GM19328 (cell line): ENCODE data around the gene KCNAB1.

ENCODE experiments used
- ATAC-seq: cut with Tn5 transposase; IDR thresholded peaks from one replicate; pipeline ENCODE4 v1.9.1; 2021; ENCODE audit warnings: mild to moderate bottlenecking, moderate library complexity; ENCODE audit not compliant: unreplicated experiment

Gene KCNAB1

DNA sequence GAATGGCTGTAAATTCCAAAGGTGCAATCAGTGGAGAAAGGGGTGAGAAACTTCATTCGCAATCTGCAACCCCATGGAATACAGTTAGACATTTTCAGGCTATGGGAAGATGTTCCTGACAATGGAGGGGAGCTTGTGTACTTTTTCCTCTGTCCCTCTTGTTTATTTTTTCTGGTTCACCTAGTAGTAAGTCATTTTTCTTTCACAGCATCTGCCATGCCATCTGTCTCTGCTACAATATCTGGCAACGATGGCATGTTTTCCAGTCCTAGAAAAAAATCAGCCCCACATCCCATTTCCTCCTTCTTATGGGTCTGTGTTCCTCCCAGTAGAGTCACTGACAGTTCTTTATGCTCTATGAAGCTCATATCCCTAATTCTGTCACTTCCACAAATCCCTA, 358.5 kb downstream of the KCNAB1 start:
- no peak for ATAC-seq

DNA sequence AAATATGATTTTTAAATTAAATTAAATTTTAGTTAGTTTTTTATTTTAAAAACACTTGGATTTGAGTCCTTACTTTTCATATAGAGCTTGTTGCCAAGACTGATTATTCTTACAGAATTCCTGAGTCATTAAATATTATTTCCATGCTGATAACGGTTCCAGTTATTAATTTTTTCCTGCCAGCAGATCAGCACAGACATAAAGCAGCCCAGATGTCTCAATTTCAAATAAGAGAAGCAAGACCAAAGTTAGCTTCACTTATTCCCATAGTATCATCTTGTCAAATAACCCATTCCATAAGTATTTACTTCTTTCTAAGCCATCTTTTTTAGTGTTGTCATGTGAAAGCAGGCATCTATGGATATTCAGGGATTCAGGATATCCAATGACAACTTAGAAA, 359.2 kb downstream of the KCNAB1 start:
- ATAC-seq: no peak

DNA sequence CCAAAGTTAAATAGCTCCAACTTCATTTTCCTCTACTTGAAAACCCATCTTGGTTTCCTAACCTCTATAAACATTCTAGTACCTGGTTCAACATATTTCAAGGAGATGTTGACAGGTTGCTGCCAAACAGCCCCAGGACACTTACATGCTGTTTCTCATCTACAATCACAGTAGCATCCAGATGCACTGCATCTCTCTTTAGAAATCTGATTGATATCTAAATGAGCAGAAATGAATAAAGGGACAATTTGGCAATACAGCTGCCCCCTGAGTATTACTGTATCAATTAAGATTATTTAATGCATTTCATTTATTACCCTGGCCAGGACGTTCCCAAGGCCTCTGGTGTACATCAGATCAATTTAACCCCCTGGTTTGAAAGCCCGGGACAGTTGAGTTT, 360.6 kb downstream of the KCNAB1 start:
- ATAC-seq: no peak

DNA sequence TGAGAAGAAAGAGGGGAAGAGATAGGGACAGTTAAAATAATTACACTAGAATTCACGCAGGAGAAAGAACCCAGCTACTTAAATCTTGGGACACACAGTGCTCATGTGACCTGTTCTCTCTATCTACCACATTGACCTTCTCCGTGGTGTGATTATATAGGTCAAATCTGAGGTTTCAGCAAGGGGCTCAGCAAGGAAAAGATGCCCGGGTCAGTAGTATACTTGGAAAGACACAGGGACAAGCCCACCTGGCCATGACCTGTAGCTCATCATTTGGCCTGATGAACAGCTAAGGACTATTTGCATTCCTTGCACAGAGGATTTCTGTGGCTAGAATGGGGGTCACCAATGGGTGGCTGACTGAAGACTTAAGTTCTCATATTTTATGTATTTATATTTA, 362.6 kb downstream of the KCNAB1 start:
- no peak for ATAC-seq

DNA sequence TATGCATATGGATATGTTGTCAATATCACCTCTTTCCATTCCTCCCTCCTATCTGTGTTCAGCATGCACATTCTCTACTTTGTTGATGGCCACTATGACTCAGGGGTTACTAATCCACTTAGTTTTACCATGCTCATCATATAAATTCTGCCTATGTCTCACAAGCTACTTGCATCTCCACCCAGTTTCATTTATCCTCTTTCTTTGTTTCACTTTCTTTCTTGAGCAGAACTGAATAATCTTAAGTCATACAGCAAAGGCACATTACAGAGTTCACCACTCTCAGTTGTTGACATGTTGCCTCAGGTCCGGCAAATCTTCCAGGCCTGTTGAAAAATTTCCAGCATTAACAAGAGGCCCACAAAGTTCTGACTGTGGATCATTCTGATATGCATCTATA, 363.0 kb downstream of the KCNAB1 start:
- peak; percentile 67 for ATAC-seq

DNA sequence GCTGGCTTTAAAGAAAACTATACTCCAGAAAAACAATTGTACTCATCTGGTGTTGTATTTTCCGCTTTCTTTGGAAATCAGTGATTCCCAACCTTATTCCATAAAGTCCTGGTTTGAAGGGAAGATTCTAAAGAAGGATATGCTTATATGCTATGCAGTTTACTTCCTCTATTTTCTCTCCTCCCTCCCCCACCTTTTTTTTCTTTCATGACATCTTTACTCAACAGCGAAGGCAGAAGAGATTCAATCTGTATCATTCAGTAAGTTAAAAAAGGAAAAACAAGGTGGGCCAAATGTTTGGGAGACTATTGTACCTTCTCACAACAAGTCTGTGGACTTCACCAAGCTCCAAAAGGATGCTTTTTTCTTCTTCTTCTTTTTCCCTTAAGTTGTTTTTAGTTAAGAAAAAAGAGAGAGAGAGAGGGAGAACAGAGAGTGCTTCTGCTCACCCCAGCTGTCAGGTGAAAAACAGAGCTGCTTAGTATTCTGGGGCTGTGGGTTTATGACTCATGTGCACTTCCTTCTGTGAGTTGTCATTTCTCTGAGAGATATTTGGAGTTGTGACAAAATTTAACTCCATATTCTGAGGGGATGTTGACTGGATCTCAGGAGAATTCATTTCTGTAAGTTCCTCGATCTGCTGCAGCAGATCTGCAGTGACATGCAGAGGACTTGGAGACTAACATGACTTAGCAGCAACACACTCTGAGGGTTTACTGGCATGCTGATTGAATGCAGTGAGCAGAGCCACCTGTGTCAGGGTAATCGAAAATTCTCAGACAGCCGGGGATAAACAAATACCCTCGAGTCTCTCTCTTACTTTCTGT, 363.8 kb downstream of the KCNAB1 start:
- ATAC-seq: peak; percentile 86

DNA sequence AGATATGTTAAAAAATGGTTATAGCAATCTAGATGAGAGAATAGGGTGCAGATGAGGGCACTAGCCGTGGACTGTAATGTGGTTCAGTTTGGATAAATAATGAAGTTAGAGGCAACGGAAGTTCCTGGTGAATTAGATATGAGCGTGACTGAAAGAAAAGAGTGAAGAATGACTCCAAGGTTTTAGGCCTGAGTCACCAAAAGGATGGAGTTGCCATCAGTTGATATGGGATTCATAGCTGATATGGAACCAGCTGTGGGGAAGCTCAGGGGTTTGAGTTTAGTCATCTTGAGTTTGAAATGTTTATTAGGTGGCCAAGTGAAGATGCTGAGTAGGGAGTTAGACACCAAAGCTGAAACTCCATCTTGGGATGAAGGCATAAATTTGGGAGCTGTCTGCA, 368.4 kb downstream of the KCNAB1 start:
- ATAC-seq: no peak

DNA sequence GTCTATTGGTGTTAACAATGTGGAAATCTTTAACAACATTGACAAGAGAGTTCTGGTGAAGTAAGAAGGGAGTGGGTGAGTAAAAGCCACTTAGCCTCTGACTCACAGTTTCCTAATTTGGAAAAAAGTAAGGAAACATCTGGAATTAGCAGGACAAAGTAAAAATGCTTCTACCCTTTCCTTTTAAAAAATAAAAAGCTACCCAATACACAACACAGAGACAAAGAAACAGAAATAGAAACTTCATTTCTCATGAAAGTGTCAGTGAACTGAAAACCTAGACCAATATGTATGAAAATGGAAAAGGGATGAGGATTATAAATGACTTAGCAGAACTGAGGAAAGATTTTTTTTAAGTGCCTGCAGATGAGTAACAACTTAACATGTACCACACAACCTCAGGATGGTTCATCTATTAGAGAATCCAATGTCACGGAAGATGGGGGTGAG, 369.1 kb downstream of the KCNAB1 start:
- ATAC-seq: no peak

DNA sequence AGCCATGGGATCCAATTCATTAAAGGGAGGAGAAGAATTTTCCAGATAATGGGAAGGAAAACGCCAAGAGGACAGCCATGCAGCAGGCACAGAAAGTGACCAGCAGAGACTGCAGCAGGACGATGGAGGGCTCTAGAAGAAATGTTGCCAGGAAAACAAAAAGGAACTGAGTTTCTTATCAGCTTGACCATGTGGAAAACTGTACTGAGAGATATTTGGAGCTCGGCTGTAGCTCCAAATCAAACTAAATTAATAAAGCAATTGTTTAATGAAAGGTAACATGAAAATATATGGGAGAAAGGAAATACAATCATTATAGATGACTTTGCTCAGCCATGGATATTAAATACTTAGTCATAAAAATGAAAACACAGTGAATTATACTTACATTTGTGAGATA, 370.8 kb downstream of the KCNAB1 start:
- ATAC-seq: no peak

DNA sequence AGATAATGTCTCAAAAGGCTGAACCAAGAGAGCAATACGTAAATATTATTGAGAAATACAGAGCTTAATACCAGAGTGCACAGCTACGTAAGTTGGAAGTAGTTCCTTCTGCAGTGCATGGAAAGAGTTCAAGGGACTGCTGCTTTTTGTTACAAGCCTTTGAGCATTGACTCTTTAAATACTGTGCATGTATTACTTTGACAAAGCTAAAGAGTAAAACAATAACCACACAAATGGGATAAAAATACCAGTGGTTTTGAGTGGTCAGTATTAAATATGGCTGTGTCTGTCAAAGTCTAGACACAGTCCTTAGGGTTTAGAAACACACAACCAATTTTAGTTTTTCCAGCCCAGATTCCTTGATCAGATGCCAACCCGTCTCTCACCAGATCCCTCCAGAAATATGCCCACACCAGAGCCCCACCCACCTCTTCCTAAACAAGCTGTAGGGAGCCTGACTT, 372.5 kb downstream of the KCNAB1 start:
- ATAC-seq: no peak

DNA sequence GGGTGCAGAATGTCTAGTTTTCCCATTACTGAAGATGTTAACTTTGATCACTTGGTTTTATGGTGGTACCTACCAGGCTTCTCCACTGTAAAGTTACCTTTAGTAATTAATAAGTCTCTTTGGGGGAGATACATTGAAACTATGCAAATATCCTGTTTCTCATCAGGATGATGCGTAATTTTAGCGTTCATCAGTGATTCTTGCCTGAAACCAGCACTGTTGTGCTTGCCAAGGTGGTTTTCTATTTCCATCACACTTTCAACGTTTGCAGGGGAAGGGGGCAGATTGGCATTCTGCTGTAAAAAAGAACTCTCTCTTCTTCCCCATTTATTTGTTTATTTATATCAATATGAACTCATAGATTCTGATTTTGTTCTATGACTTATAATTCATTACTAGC, 373.5 kb downstream of the KCNAB1 start:
- no peak for ATAC-seq

DNA sequence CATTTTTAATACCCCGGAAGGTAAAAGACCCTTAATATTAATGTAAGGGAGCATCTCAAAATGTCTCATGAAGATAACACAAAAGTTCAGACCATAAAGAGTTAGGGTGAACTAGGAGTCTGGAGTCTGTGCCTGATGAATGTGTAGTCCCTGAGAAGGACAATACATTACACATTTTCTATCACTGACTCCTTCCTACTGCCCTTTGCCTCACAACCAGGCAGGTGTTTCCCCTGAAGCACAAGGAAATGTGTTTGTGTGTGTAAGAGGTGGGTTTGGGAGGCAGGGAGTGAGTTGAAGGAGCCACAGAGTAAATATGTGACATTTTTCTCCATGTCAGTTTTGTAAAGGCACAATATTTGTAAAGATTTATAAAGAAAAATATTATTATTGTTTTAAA, 375.4 kb downstream of the KCNAB1 start:
- ATAC-seq: no peak

DNA sequence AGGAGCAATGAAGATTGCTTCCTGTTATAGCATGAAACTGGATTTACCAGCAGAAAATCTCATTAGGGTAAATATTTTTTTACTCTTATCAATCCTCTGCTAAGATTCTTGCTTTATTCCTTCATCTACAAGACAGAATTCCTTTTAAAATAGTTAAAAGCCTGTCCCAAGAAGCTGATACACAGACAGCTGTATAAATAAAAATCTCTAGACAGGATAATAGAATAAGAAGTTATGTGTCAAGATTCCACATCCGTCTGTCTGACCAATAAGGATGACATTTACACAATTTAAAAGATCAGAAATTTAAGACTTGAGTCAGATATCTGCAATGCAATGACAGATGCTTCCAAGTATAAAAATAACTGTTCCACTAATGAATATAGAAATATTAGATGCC, 376.9 kb downstream of the KCNAB1 start:
- no peak for ATAC-seq

DNA sequence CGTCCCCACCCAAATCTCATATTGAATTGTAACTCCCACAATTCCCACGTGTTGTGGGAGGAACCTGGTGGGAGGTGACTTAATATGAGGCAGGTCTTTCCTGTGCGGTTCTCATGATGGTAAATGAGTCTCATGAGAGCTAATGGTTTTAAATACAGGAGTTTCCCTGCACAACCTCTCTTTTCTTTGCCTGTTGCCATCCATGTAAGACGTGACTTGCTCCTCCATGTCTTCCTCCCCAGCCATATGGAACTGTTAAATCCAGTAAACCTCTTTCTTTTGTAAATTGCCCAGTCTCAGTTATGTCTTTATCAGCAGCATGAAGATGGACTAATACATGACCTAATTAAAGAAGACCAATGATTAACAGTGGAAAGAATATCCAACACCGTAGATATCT, 377.9 kb downstream of the KCNAB1 start:
- ATAC-seq: no peak

DNA sequence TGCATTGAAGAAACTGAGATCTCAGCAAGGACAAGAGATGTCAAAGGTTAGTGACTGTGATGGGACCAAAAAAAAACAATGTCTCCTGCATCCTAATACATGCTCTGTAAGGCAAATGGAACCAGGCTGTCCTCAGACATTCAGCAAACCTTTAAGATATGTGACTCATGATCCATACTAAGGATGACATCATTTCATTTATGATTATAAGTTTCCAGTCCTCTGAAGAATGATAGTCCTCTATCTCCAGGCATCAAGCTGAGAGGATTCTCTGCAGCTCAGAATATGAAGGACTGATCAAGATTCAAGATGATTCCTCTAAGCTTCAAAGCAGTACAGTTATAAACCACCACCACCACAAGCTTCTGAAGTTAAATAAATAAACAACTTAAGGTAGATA, 386.9 kb downstream of the KCNAB1 start:
- no peak for ATAC-seq

DNA sequence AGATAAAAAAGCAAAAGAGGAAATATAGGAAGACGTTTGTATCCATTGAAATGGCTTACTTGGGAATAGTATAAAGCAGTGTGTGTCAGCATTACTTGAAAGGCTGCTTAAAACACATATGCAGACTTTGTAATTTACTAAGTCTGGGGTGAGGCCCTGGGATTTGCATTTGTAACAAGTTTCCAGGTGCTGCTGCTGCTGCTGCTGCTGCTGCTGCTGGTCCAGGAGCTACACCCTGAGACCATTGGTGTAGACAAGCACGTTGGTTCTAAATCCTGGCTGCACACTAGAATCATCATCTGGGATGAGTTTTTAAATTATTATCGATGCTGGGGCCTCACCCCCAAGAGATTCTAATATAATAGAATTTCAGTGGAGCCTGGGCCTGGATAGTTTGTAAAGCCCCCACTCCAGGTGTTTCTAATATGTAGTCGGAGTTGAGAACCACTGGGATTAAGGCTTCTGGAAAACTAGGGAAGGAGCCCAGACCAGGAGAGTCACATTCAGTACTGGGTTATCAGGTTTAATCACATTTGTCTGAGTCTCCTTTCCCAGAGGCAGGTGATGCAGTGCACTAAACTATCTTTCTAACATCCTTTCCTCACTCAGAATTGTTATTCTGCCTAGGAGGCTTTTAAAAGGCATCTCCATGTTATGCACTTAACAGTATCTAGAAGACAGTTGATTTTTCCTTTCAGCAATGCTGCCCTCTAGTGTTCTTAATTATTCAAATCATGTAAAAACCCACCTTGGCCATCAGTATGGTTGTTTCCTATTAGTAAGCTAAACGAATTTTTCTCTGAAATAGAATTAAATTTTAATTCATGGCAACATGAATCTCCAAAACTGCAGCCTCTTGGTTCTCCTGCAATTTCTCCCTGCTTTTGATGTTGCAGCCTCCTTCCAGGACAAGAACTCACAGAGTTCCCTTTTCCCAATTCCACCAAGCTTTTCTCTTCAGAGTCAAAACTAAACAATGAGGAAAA, 389.1 kb downstream of the KCNAB1 start:
- no peak for ATAC-seq

DNA sequence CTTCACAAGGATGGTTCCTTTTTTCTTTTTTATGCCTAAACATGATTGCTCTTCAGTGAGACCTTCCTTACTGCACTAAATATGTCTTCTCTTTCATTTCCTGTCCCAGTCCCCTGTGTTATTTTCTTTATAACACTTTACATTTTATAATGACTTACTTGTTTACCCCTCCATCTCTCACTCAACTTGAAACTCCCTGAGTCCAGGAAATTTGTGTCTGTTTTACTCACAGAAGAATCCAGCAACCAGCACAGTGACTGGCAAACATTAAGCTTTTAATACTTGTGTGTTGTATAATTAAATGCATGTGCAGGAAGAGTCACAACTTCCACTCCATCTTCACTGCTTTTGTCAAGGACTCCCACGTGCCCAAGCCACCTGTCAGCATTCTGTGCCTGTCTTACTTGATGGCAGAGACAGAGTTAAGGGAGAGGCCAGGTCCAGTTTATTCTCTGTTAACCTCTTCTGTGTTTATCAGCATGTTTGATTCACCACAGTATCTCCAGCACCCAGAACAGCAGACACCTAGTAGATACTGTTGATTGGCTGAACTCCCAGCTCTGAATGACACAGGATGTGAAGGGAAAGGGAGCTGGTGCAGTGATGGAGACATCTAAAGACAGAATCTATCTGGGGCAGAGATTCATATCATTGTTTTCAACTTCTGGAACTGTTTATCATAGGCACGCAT, 391.8 kb downstream of the KCNAB1 start:
- ATAC-seq: no peak

DNA sequence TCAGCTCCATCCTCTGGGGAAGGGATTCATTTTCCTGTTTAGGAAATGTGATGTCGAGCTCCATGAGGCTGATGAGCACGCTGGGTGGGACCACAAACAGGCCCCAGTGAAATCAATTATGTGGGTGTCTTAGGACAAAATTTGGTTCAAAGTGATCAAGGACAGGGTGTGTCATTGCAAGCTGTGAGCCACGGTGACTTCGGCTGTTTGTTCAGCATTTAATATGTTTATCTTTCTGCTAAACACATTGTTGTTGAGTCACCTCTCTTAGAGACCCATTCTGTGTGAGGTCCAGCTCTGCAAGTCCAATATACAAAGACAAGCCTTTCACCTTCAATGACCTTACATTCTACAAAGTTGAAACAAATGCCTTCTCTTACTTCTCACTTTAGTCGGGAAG, 393.2 kb downstream of the KCNAB1 start:
- ATAC-seq: no peak

DNA sequence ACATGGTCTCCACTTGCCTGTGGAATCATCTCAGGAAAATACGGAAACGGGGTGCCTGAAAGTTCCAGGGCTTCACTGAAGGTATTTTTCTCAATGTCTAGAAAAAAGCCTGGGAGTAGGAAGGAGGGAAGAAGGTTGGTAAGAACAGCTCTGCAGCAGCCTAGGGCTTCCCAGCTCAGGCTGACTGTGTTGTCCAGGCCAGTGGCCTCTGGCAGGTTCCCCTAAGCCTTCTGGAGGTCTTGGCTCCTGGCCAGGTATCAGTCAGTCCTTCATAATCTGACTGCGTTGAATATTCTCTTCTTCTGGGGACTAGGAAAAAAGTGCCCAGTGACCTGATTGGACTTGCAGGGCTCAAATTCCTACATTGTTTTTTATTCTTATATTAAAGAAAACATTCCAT, 395.9 kb downstream of the KCNAB1 start:
- no peak for ATAC-seq

DNA sequence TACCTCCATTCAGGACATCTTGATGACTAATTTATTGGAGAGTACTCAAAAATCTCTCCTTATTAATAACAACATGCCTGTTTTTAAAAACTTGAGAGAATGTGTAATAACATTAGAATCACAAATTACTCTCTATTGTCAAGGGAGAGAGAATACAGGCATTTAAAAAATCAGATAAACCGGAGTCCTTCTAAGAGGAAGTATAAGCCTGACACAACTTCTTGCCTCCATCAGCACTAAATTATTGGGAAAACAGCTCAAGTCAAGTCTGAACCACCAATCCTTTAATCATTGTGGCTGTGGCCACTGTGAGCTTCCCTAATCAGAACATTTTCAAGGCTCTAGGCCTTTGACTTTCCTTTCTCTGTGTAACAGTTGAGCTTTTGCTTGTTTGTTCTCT, 396.6 kb downstream of the KCNAB1 start:
- no peak for ATAC-seq

DNA sequence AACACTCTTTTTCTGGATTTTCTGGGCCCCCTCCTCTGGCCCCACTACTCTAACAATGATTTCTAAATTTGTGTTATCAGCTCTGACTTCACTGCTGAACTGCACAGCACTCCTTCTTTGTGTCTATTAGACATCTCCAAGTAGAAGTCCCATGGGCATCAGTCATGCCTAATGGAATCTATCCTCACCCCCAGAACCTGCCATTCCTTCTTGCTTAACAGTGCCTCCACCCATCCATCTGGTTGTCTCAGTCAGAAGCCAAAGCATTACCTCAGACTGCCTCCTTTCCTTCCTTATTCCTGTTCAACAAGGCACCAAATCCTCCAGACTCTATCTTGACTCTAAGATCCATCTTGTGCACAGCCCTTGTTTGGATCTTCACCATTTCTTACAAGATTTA, 398.3 kb downstream of the KCNAB1 start:
- ATAC-seq: no peak
